K562 (cell line): Measurements from ENCODE around the gene MXD3. TPM values are rescaled to one million over a fixed set of nuclear protein-coding genes. Genes with fewer than 3 reads are reported as not detected.

Source experiments
- BRD4 ChIP-seq: fragments of 200-600 bp; sonication (generic); IDR thresholded peaks from 2 replicates; pipeline ENCODE4 v1.6.1; 2017; ENCODE audit warnings: inconsistent platforms
- CC2D1A ChIP-seq: fragments of 450-650 bp; IDR thresholded peaks from 2 replicates; pipeline ENCODE4 v1.6.1; 2017; ENCODE audit warnings: mild to moderate bottlenecking
- FIP1L1 ChIP-seq: fragments of 200-400 bp; formaldehyde crosslinking; IDR thresholded peaks from 2 replicates; pipeline ENCODE4 v1.6.1; 2018; ENCODE audit warnings: mild to moderate bottlenecking, low read depth, low read length; ENCODE audit not compliant: poor library complexity, severe bottlenecking
- FOXA1 ChIP-seq: fragments of 450-650 bp; IDR thresholded peaks from 2 replicates; pipeline ENCODE4 v1.6.1; 2016; ENCODE audit warnings: mild to moderate bottlenecking, borderline replicate concordance
- GABPB2 ChIP-seq: fragments of 250-450 bp; sonication (Bioruptor Pico); conservative IDR thresholded peaks from 2 replicates; pipeline ENCODE4 v1.5.1; 2021; ENCODE audit warnings: mild to moderate bottlenecking
- HLTF ChIP-seq: fragments of 450-650 bp; IDR thresholded peaks from 2 replicates; pipeline ENCODE4 v1.6.1; 2016
- MEIS2 ChIP-seq: fragments of 450-650 bp; IDR thresholded peaks from 2 replicates; pipeline ENCODE4 v1.6.1; 2014; ENCODE audit warnings: mild to moderate bottlenecking; ENCODE audit not compliant: partially characterized antibody
- NFE2L1 ChIP-seq: fragments of 450-650 bp; IDR thresholded peaks from 2 replicates; pipeline ENCODE4 v1.6.1; 2016; ENCODE audit warnings: missing genetic modification characterization, low read depth, mild to moderate bottlenecking, missing compliant biosample characterization, moderate library complexity, borderline replicate concordance
- POLR2B ChIP-seq: fragments of 450-650 bp; IDR thresholded peaks from 2 replicates; pipeline ENCODE4 v1.6.1; 2018; ENCODE audit warnings: low read depth; ENCODE audit not compliant: partially characterized antibody
- RBM39 ChIP-seq: fragments of 200-400 bp; formaldehyde crosslinking; optimal IDR thresholded peaks from 2 replicates; pipeline ENCODE3; 2018; ENCODE audit warnings: low read depth, low read length
- RFX5 ChIP-seq: IDR thresholded peaks from 2 replicates; pipeline ENCODE4 v1.6.1; 2011; ENCODE audit warnings: low read depth, mild to moderate bottlenecking, improper control_type of control experiment, low read length
- SMC3 ChIP-seq: conservative IDR thresholded peaks from 2 replicates; pipeline ENCODE4 v1.6.1; 2011; ENCODE audit warnings: low read depth, low read length, improper control_type of control experiment; ENCODE audit not compliant: insufficient read depth
- SOX6 ChIP-seq: fragments of 450-650 bp; IDR thresholded peaks from 2 replicates; pipeline ENCODE4 v1.6.1; 2014; ENCODE audit warnings: mild to moderate bottlenecking
- STAT5A ChIP-seq: IDR thresholded peaks from 2 replicates; pipeline ENCODE4 v1.6.1; 2012; ENCODE audit warnings: low read length, inconsistent platforms, borderline replicate concordance
- TEAD1 ChIP-seq, 2 experiments: fragments of 450-650 bp in 1 of 2; sonication (generic) in 1 of 2; formaldehyde crosslinking; IDR thresholded peaks; 2 replicates each; pipeline versions ENCODE4 v1.4.0 to v1.8.0; 2020 to 2022; ENCODE audit warnings: mild to moderate bottlenecking in 2 of 2, missing genetic modification reagents in 1 of 2
- TSC22D4 ChIP-seq: fragments of 450-650 bp; IDR thresholded peaks from 2 replicates; pipeline ENCODE4 v1.6.1; 2016; ENCODE audit warnings: missing genetic modification characterization, missing biosample characterization, control low read depth
- ZFP36 ChIP-seq: fragments of 150-350 bp; IDR thresholded peaks from 2 replicates; pipeline ENCODE4 v1.6.1; 2018; ENCODE audit warnings: low read length, low read depth; ENCODE audit not compliant: partially characterized antibody
- ZNF174 ChIP-seq: fragments of 250-450 bp; sonication (Bioruptor Pico); IDR thresholded peaks from 2 replicates; pipeline ENCODE4 v1.4.0; 2020; ENCODE audit warnings: mild to moderate bottlenecking
- ZNF311 ChIP-seq: fragments of 250-450 bp; sonication (Bioruptor Pico); IDR thresholded peaks from 2 replicates; pipeline ENCODE4 v1.4.0; 2020; ENCODE audit warnings: mild to moderate bottlenecking, moderate library complexity
- ZNF316 ChIP-seq: fragments of 450-650 bp; IDR thresholded peaks from 2 replicates; pipeline ENCODE4 v1.6.1; 2016
- ZNF644 ChIP-seq: fragments of 200-800 bp; sonication (Bioruptor generic); IDR thresholded peaks from 2 replicates; pipeline ENCODE4 v1.6.1; 2016; ENCODE audit warnings: low read depth, missing genetic modification characterization, missing compliant biosample characterization
- polyA plus RNA-seq, 8 experiments: library from polyadenylated mRNA; depleted of rRNA in 4 of 8; stranded (reverse) in 5 of 8; unstranded in 3 of 8; fragments of >200 nt; fragmentation: Nextera tagmentation in 2 of 8; fragmentation: Illumina TruSeq in 1 of 8; extraction: Ambion mirVana in 2 of 8; extraction: Trizol in 1 of 8; gene quantifications; 2 replicates each; pipeline versions ENCODE4 v1.2.1 to v1.2.3, GENCODE V29; 2011 to 2014; ENCODE audit warnings: inconsistent platforms in 1 of 8, missing spikeins in 1 of 8
- total RNA-seq, 7 experiments: library from RNA; depleted of rRNA in 6 of 7; stranded (reverse); fragments of >200 nt in 6 of 7; fragmentation: Illumina TruSeq in 2 of 7; extraction: Trizol in 2 of 7; gene quantifications; 2 replicates each; pipeline versions ENCODE4 v1.2.1 to v1.2.3, GENCODE V29; 2011 to 2021; ENCODE audit warnings: low replicate concordance in 1 of 7
- TF ChIP-seq, protein P1 (sequence below): sonication (generic); formaldehyde crosslinking; IDR thresholded peaks from 2 replicates; pipeline ENCODE4 v1.8.1; 2023; ENCODE audit warnings: mild to moderate bottlenecking, missing genetic modification reagents
- TF ChIP-seq, protein P2 (sequence below): sonication (generic); formaldehyde crosslinking; IDR thresholded peaks from 2 replicates; pipeline ENCODE4 v1.5.0; 2020; ENCODE audit warnings: missing genetic modification reagents
- TF ChIP-seq, protein P3 (sequence below): fragments of 450-650 bp; formaldehyde crosslinking; IDR thresholded peaks from 2 replicates; pipeline ENCODE4 v1.4.0; 2022; ENCODE audit warnings: missing genetic modification characterization
- TF ChIP-seq, protein P4 (sequence below): conservative IDR thresholded peaks from 2 replicates; pipeline ENCODE4 v1.6.1; 2011; ENCODE audit warnings: low read depth, mild to moderate bottlenecking, low read length; ENCODE audit not compliant: control insufficient read depth

The MXD3 gene
- total and polyA plus RNA-seq, 9 of the 15 experiments (the other 6 are each of a cell fraction or from before 2014, with no cell fraction given) = 0.28 to 24.8 (median 4.5) TPM

DNA sequence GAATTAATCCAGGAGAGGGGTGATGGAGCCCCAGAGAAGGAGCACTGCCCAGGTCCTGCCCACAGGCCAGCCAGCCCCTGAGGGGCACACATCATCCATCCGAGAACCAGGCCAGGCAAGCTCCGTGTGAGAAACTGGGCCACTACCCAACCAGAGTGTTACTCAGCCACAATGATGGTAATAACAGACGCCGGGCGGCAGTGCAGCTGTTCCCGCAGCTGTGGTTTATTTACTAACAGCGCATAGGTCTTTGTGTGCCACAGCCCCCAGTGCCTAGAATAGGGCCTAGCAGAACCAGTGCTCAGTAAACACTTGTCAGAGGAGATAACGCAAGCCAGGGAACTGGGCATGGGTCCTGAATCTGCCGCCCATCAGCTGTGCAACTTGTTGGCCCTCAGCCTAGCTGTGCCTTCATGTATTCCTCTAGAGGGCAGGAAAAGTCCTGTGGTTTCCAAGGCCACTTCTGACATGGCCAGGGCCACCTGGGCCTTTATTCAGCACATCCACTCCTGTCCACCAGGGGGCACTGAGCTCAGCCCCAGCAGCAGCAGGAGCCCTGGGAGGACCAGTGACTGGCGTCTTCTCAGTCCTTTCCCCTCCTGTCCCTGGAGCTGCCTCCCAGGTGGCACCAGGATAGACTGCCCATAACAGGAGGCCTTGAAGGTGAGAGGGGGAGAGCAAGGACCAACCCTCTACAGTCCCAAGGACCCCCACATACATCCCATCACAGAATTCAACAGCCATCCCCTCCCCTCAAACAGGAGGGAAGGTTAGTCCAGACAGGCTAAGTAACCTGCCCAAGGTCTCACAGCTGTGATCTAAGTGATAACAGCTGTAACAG is 2.1 kb downstream of the MXD3 start (continued):
- TF ChIP-seq SOX6 (0 out of 2 replicates have a peak, but pooled peaks have one; percentile 23), FIP1L1 (no peak), RBM39 (no peak), HLTF (no peak), GABPB2 (CRISPR knock-in tag) (no peak), FOXA1 (no peak), STAT5A (no peak), ZNF644 (tag) (no peak), TSC22D4 (tag) (no peak), CC2D1A (no peak), ZFP36 (no peak), TEAD1 (CRISPR knock-in tag; IDR thresholded peaks at IDR 0.05) (no peak), ZNF316 (peak; percentile 80), BRD4 (no peak), RFX5 (no peak), ZNF311 (CRISPR knock-in tag) (no peak), NFE2L1 (tag) (no peak), MEIS2 (no peak), ZNF174 (CRISPR knock-in tag) (no peak), SMC3 (peak; percentile 69), POLR2B (no peak)
- TF ChIP-seq, protein P1, sequence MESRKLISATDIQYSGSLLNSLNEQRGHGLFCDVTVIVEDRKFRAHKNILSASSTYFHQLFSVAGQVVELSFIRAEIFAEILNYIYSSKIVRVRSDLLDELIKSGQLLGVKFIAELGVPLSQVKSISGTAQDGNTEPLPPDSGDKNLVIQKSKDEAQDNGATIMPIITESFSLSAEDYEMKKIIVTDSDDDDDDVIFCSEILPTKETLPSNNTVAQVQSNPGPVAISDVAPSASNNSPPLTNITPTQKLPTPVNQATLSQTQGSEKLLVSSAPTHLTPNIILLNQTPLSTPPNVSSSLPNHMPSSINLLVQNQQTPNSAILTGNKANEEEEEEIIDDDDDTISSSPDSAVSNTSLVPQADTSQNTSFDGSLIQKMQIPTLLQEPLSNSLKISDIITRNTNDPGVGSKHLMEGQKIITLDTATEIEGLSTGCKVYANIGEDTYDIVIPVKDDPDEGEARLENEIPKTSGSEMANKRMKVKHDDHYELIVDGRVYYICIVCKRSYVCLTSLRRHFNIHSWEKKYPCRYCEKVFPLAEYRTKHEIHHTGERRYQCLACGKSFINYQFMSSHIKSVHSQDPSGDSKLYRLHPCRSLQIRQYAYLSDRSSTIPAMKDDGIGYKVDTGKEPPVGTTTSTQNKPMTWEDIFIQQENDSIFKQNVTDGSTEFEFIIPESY (CRISPR knock-in tag) = peak; percentile 55
- TF ChIP-seq, protein P2, sequence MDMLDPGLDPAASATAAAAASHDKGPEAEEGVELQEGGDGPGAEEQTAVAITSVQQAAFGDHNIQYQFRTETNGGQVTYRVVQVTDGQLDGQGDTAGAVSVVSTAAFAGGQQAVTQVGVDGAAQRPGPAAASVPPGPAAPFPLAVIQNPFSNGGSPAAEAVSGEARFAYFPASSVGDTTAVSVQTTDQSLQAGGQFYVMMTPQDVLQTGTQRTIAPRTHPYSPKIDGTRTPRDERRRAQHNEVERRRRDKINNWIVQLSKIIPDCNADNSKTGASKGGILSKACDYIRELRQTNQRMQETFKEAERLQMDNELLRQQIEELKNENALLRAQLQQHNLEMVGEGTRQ (CRISPR knock-in tag) = no peak
- TF ChIP-seq, protein P3, sequence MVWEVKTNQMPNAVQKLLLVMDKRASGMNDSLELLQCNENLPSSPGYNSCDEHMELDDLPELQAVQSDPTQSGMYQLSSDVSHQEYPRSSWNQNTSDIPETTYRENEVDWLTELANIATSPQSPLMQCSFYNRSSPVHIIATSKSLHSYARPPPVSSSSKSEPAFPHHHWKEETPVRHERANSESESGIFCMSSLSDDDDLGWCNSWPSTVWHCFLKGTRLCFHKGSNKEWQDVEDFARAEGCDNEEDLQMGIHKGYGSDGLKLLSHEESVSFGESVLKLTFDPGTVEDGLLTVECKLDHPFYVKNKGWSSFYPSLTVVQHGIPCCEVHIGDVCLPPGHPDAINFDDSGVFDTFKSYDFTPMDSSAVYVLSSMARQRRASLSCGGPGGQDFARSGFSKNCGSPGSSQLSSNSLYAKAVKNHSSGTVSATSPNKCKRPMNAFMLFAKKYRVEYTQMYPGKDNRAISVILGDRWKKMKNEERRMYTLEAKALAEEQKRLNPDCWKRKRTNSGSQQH (CRISPR knock-in tag) = no peak
- TF ChIP-seq, protein P4, sequence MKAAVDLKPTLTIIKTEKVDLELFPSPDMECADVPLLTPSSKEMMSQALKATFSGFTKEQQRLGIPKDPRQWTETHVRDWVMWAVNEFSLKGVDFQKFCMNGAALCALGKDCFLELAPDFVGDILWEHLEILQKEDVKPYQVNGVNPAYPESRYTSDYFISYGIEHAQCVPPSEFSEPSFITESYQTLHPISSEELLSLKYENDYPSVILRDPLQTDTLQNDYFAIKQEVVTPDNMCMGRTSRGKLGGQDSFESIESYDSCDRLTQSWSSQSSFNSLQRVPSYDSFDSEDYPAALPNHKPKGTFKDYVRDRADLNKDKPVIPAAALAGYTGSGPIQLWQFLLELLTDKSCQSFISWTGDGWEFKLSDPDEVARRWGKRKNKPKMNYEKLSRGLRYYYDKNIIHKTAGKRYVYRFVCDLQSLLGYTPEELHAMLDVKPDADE = no peak
